Loucy (cell line): ENCODE results near the gene CCDC137.

Experiments
- H2AFZ ChIP-seq: fragments of 200-600 bp; sonication (generic); 2 replicates; pipeline ENCODE4 v1.6.0; 2016; ENCODE audit warnings: antibody characterized with exemption, mild to moderate bottlenecking, low read length, moderate library complexity
- H3F3A ChIP-seq: fragments of 200-600 bp; 2 replicates; pipeline ENCODE4 v1.6.0; 2016; ENCODE audit warnings: antibody characterized with exemption, low read depth, mild to moderate bottlenecking
- H3K27me3 ChIP-seq: fragments of 200-600 bp; sonication (generic); 2 replicates; pipeline ENCODE4 v1.6.1; 2014; ENCODE audit warnings: low read length, mild to moderate bottlenecking; ENCODE audit not compliant: insufficient read depth, poor library complexity, severe bottlenecking
- H3K36me3 ChIP-seq: fragments of 200-600 bp; sonication (generic); 2 replicates; pipeline ENCODE4 v1.6.1; 2016; ENCODE audit warnings: low read length; ENCODE audit not compliant: insufficient read depth
- H3K4me1 ChIP-seq: fragments of 200-600 bp; sonication (generic); 2 replicates; pipeline ENCODE4 v1.5.1; 2014; ENCODE audit warnings: low read length, mild to moderate bottlenecking; ENCODE audit not compliant: insufficient read depth, poor library complexity, severe bottlenecking
- H3K4me2 ChIP-seq: fragments of 200-600 bp; sonication (generic); 2 replicates; pipeline ENCODE4 v1.6.0; 2014; ENCODE audit warnings: antibody characterized with exemption, low read length, low read depth, mild to moderate bottlenecking; ENCODE audit not compliant: poor library complexity, severe bottlenecking
- H3K4me3 ChIP-seq: fragments of 200-600 bp; sonication (generic); 2 replicates; pipeline ENCODE4 v1.5.1; 2014; ENCODE audit warnings: low read length, mild to moderate bottlenecking, mixed read lengths; ENCODE audit not compliant: poor library complexity, severe bottlenecking
- H3K79me2 ChIP-seq: fragments of 200-600 bp; sonication (generic); 2 replicates; pipeline ENCODE4 v1.6.1; 2014; ENCODE audit warnings: low read length; ENCODE audit not compliant: insufficient read depth
- H3K9ac ChIP-seq: fragments of 200-600 bp; sonication (generic); 2 replicates; pipeline ENCODE4 v1.6.0; 2014; ENCODE audit warnings: mild to moderate bottlenecking, low read depth, low read length, moderate library complexity; ENCODE audit not compliant: poor library complexity, severe bottlenecking
- H3K9me2 ChIP-seq: fragments of 200-600 bp; sonication (generic); replicated peaks from 2 replicates; pipeline ENCODE4 v1.6.1; 2016; ENCODE audit warnings: low read depth, low read length, mixed read lengths
- H3K9me3 ChIP-seq: fragments of 200-600 bp; sonication (generic); 2 replicates; pipeline ENCODE4 v1.6.1; 2014; ENCODE audit warnings: mild to moderate bottlenecking, antibody characterized with exemption, low read length, low read depth; ENCODE audit not compliant: insufficient read depth
- H4K20me1 ChIP-seq: fragments of 200-600 bp; sonication (generic); 2 replicates; pipeline ENCODE4 v1.6.0; 2014; ENCODE audit warnings: antibody characterized with exemption, low read length, mild to moderate bottlenecking; ENCODE audit not compliant: insufficient read depth, poor library complexity, severe bottlenecking
- CTCF ChIP-seq: fragments of 200-600 bp; sonication (generic); conservative IDR thresholded peaks from 2 replicates; pipeline ENCODE4 v1.5.1; 2014; ENCODE audit warnings: mild to moderate bottlenecking, antibody characterized with exemption, low read length
- EZH2phosphoT487 ChIP-seq: fragments of 200-600 bp; IDR thresholded peaks from 2 replicates; pipeline ENCODE4 v1.6.1; 2018; ENCODE audit warnings: antibody characterized with exemption, mild to moderate bottlenecking, moderate library complexity, borderline replicate concordance

CCDC137 gene

GRCh38 chr17:81711814-81712467 lies 45.4 kb downstream of the CCDC137 start, which contains the start of gene SLC25A10:
Gene SLC25A10 (plus strand): TSS chr17:81712284. CDS start chr17:81712427, 143 bp downstream.
- peak within 1 kb of the TSS; percentile 71; the same call in 1 of the 2 replicates for H2AFZ ChIP-seq

GRCh38 chr17:81712468-81713003 lies 46.0 kb downstream of the CCDC137 start:
- Histone ChIP-seq H3K36me3 (peaks cover 7% of the 10 kb centered on the region; the same call in 1 of the 2 replicates), H3K4me2 (peak overlapping the region; percentile 98), H3K9ac (peak overlapping the region; percentile 75), H3K4me3 (peak overlapping the region; percentile 85), H3K9me2 (no peaks in the 10 kb centered on the region), H3K27me3 (no peaks in the 10 kb centered on the region), H4K20me1 (peaks cover 6% of the 10 kb centered on the region), H2AFZ (peak overlapping the region; percentile 60; the same call in 1 of the 2 replicates), H3K79me2 (peaks cover 35% of the 10 kb centered on the region), H3K9me3 (no peaks in the 10 kb centered on the region), H3F3A (no peaks in the 10 kb centered on the region), H3K4me1 (peaks cover 25% of the 10 kb centered on the region)
- TF ChIP-seq CTCF (0 out of 2 replicates have a peak, but pooled peaks have one; percentile 9), EZH2phosphoT487 (no peak)

More at GRCh38 chr17:81711814-81712467, 45.4 kb downstream of the CCDC137 start, which contains the start of gene SLC25A10:
- peaks cover 13% of the 10 kb centered on the region; the same call in 1 of the 2 replicates for H3K36me3 ChIP-seq
- H3K4me2 ChIP-seq, result peak within 1 kb of the TSS; percentile 98
- H3K4me1 ChIP-seq, result peaks cover 25% of the 10 kb centered on the region
- H3F3A ChIP-seq, result no peaks in the 10 kb centered on the region
- H3K9me3 ChIP-seq, result no peaks in the 10 kb centered on the region
- TF ChIP-seq CTCF (no peak), EZH2phosphoT487 (no peak)
- peaks cover 6% of the 10 kb centered on the region for H4K20me1 ChIP-seq
- H3K27me3 ChIP-seq, result no peaks in the 10 kb centered on the region
- H3K4me3 ChIP-seq, result peak within 1 kb of the TSS; percentile 85
- peaks cover 41% of the 10 kb centered on the region for H3K79me2 ChIP-seq
- H3K9me2 ChIP-seq, result no peaks in the 10 kb centered on the region
- H3K9ac ChIP-seq, result peak within 1 kb of the TSS; percentile 75

- peak overlapping the region; percentile 85 for H3K4me3 ChIP-seq
- TF ChIP-seq CTCF, result no peak
- TF ChIP-seq EZH2phosphoT487, result no peak
- peak overlapping the region; percentile 98 for H3K4me2 ChIP-seq
- H3F3A ChIP-seq, result no peaks in the 10 kb centered on the region
- H3K36me3 ChIP-seq, result peaks cover 2% of the 10 kb centered on the region; the same call in 1 of the 2 replicates
- peaks cover 34% of the 10 kb centered on the region for H3K79me2 ChIP-seq
- H3K9me2 ChIP-seq, result no peaks in the 10 kb centered on the region
- no peak overlapping the region for H2AFZ ChIP-seq
- peaks cover 6% of the 10 kb centered on the region for H4K20me1 ChIP-seq
- H3K27me3 ChIP-seq, result no peaks in the 10 kb centered on the region
- H3K9me3 ChIP-seq, result no peaks in the 10 kb centered on the region
- peaks cover 25% of the 10 kb centered on the region for H3K4me1 ChIP-seq
- H3K9ac ChIP-seq, result peak overlapping the region; percentile 75
These were observed 46.5 kb downstream of the CCDC137 start for GRCh38 chr17:81713004-81713555.
